Activated CD8-positive, alpha-beta memory T cell treated with anti-CD3 and anti-CD28 coated beads for 24 hours (primary cell): Measurements from ENCODE around the gene PRSS22.

Experiments
- DNase-seq: peaks from one replicate; pipeline ENCODE4 v3.0.0-alpha.2; 2020

The PRSS22 gene

GRCh38 chr16:2848933-2849725, 8.8 kb downstream of the PRSS22 start:
- DNase-seq = no peak

GRCh38 chr16:2846511-2847310, 11.3 kb downstream of the PRSS22 start:
- DNase-seq = no peak

- no peak for DNase-seq
Measured at GRCh38 chr16:2845116-2845515, 12.9 kb downstream of the PRSS22 start.

GRCh38 chr16:2843526-2843925, 14.4 kb downstream of the PRSS22 start:
- no peak for DNase-seq

- peak; percentile 93 for DNase-seq
Measured at GRCh38 chr16:2842340-2843000, 15.5 kb downstream of the PRSS22 start.

- DNase-seq = no peak
Measured at GRCh38 chr16:2841606-2842339, 16.2 kb downstream of the PRSS22 start.

- no peak for DNase-seq
Measured at GRCh38 chr16:2840914-2841313, 17.1 kb downstream of the PRSS22 start.

- no peak for DNase-seq
Measured at GRCh38 chr16:2839650-2840450, 18.1 kb downstream of the PRSS22 start.

- peak; percentile 83 for DNase-seq
Measured at GRCh38 chr16:2838928-2839327, 19.0 kb downstream of the PRSS22 start.

GRCh38 chr16:2836646-2837508, 21.1 kb downstream of the PRSS22 start:
- no peak for DNase-seq

GRCh38 chr16:2835638-2836493, 22.1 kb downstream of the PRSS22 start:
- DNase-seq = no peak

GRCh38 chr16:2834968-2835367, 23.0 kb downstream of the PRSS22 start:
- no peak for DNase-seq

GRCh38 chr16:2833776-2834175, 24.2 kb downstream of the PRSS22 start:
- DNase-seq = no peak

GRCh38 chr16:2831203-2831602, 26.8 kb downstream of the PRSS22 start:
- no peak for DNase-seq

- no peak for DNase-seq
Measured at GRCh38 chr16:2830355-2830695, 27.6 kb downstream of the PRSS22 start.

GRCh38 chr16:2829501-2830354, 28.2 kb downstream of the PRSS22 start, which contains the start of gene ZG16B:
Gene ZG16B, plus strand, starts transcription at chr16:2830303. Its CDS starts 139 bp downstream, at chr16:2830442.
- no peak for DNase-seq

GRCh38 chr16:2828876-2829430, 29.0 kb downstream of the PRSS22 start:
- no peak for DNase-seq

- DNase-seq = no peak
Measured at GRCh38 chr16:2828521-2828840, 29.5 kb downstream of the PRSS22 start.
